GM18505 (cell line): ENCODE data around the gene STX8.

Source experiments
- ATAC-seq: cut with Tn5 transposase; IDR thresholded peaks from one replicate; pipeline ENCODE4 v1.9.1; 2021; ENCODE audit not compliant: unreplicated experiment
- POLR2A ChIP-seq: IDR thresholded peaks from 4 replicates; pipeline ENCODE4 v1.6.1; 2011; ENCODE audit warnings: borderline replicate concordance; ENCODE audit not compliant: insufficient read depth, insufficient read length; ENCODE audit errors: extremely low read depth

The STX8 gene

GRCh38 chr17:9200699-9201359 is 374.8 kb downstream of the STX8 start:
- no peak for TF ChIP-seq POLR2A
- no peak for ATAC-seq
